Measurements from ENCODE around the gene VANGL2.
A peak's percentile ranks its signal among the peaks of the same experiment; 100 is the strongest.

The VANGL2 gene

DNA sequence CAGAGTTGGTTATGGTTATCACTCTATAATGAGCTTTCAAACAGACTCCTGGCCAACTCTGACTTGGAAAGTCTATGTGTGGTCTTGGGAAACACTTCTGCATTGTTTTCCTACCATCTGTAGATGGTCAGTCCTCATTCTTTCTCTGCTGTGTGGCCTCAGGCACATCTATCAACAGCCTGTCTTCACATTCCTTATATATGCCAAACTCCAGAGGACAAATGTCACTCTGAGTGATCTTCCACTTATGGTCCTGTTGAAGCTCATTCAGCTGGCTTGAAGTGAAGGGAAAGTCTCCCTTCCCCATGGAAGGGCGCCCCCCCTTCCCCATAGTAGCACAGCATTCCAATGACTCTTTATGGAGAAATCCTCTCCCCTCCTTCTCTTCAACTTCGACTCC lies 58.7 kb downstream of the VANGL2 start:
- TF ChIP-seq, protein P1, sequence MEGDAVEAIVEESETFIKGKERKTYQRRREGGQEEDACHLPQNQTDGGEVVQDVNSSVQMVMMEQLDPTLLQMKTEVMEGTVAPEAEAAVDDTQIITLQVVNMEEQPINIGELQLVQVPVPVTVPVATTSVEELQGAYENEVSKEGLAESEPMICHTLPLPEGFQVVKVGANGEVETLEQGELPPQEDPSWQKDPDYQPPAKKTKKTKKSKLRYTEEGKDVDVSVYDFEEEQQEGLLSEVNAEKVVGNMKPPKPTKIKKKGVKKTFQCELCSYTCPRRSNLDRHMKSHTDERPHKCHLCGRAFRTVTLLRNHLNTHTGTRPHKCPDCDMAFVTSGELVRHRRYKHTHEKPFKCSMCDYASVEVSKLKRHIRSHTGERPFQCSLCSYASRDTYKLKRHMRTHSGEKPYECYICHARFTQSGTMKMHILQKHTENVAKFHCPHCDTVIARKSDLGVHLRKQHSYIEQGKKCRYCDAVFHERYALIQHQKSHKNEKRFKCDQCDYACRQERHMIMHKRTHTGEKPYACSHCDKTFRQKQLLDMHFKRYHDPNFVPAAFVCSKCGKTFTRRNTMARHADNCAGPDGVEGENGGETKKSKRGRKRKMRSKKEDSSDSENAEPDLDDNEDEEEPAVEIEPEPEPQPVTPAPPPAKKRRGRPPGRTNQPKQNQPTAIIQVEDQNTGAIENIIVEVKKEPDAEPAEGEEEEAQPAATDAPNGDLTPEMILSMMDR (conservative IDR thresholded peaks at IDR 0.05; ENCODE audit: low read depth, low read length), result no peak
- no peak overlapping the region for H2AFZ ChIP-seq (ENCODE audit: low read depth)
- H4K20me1 ChIP-seq (ENCODE audit: insufficient read depth), result no peaks in the 10 kb centered on the region
- H3K27me3 ChIP-seq (ENCODE audit: insufficient read depth, low read depth), result no peaks in the 10 kb centered on the region
- H3K4me2 ChIP-seq, result no peak overlapping the region
- no peaks in the 10 kb centered on the region for H3K79me2 ChIP-seq (ENCODE audit: insufficient read depth, low read depth)
- no peak overlapping the region for H3K4me3 ChIP-seq (IDR thresholded peaks at IDR 0.05; ENCODE audit: insufficient read depth, low read depth, low read length)
- H3K36me3 ChIP-seq (ENCODE audit: insufficient read depth), result no peaks in the 10 kb centered on the region
- H3K4me1 ChIP-seq (ENCODE audit: low read depth, poor library complexity, severe bottlenecking), result no peaks in the 10 kb centered on the region
- no peak overlapping the region for H3K9ac ChIP-seq
- H3K27ac ChIP-seq, result no peak overlapping the region

DNA sequence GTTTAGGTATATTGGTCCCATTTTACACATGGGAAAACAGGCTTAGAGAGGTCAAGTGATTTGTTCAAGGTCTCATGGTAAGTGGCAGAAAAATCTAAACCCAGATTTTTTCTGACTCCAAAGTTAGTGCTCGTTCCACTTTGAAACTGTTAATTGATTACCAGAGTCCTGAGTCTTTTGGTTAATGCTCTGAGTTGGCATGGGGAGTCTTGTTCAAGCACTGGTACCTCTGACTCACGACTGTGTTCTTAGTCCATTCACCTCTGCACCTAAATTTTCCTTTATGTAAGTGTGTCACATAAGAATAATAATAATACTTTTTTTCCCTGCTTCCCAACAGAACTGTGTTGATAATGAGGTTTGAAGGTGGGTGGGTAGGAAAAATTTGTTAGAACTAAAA lies 59.3 kb downstream of the VANGL2 start:
- Histone ChIP-seq H3K27ac (no peak overlapping the region), H3K27me3 (ENCODE audit: insufficient read depth, low read depth) (no peaks in the 10 kb centered on the region)
- TF ChIP-seq, protein P1 (conservative IDR thresholded peaks at IDR 0.05; ENCODE audit: low read depth, low read length), result no peak

DNA sequence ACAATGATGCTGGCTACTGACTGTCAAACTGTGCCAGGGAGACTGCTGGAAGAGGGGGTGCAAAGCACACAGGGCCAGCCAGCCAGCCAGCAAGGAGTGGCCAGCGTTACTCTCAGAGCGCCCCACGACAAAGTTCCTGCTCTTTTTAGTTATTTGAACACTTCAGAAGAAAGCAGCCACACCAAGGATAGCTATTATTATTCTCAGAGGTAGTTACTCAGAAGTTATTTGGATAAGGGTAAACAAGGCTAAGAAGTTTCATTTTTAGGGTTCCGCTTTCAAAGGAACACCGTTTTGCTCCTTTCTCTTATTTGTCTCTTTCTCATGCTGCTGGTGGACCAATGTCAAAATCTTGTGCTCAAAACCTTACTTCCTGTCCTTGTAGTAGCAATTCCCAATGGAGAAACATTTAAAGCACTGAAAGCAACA lies 59.9 kb downstream of the VANGL2 start:
- Histone ChIP-seq H2AFZ (ENCODE audit: low read depth) (peak overlapping the region; percentile 6; the same call in 1 of the 2 replicates), H3K4me2 (no peak overlapping the region), H3K79me2 (ENCODE audit: insufficient read depth, low read depth) (no peaks in the 10 kb centered on the region), H3K4me1 (ENCODE audit: low read depth, poor library complexity, severe bottlenecking) (no peaks in the 10 kb centered on the region), H4K20me1 (ENCODE audit: insufficient read depth) (no peaks in the 10 kb centered on the region), H3K4me3 (IDR thresholded peaks at IDR 0.05; ENCODE audit: insufficient read depth, low read depth, low read length) (no peak overlapping the region), H3K27ac (no peak overlapping the region), H3K27me3 (ENCODE audit: insufficient read depth, low read depth) (no peaks in the 10 kb centered on the region), H3K9ac (no peak overlapping the region), H3K36me3 (ENCODE audit: insufficient read depth) (no peaks in the 10 kb centered on the region)
- TF ChIP-seq, protein P1 (conservative IDR thresholded peaks at IDR 0.05; ENCODE audit: low read depth, low read length), result no peak

More for the DNA sequence above, 59.3 kb downstream of the VANGL2 start:
- H2AFZ ChIP-seq (ENCODE audit: low read depth), result no peak overlapping the region
- H3K36me3 ChIP-seq (ENCODE audit: insufficient read depth), result no peaks in the 10 kb centered on the region
- no peaks in the 10 kb centered on the region for H3K4me1 ChIP-seq (ENCODE audit: low read depth, poor library complexity, severe bottlenecking)
- H3K4me3 ChIP-seq (IDR thresholded peaks at IDR 0.05; ENCODE audit: insufficient read depth, low read depth, low read length), result no peak overlapping the region
- H3K79me2 ChIP-seq (ENCODE audit: insufficient read depth, low read depth), result no peaks in the 10 kb centered on the region
- H3K9ac ChIP-seq, result no peak overlapping the region
- H3K4me2 ChIP-seq, result no peak overlapping the region
- H4K20me1 ChIP-seq (ENCODE audit: insufficient read depth), result no peaks in the 10 kb centered on the region

DNA sequence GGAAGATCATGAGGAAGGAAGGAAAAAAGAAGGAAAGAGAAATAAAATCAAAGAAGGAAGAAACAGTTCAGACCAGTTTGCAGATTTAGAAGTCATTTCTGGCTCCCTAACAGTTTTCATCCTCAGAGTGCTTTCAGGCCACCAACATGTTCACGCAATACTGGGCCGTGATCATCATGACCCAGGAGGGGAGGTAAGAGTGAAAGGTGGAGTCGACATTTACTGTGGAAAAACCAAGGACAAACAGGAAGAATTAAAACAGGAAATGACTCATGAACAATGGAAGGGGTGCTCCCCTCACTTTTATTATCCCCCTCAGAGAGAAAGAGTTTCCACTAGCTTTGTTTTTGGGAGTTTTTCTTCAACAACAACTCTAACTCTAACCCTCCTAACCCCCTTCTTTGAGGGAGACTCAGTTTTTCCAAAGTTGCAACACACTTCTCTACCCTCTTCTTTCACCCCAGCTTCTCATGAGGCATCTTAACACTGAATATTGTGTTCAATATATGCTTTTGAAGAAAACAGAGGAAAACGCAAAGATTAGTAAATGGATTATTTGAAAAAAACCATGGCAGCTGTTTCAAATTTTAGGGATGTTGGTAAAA lies 60.4 kb downstream of the VANGL2 start:
- Histone ChIP-seq H4K20me1 (ENCODE audit: insufficient read depth) (no peaks in the 10 kb centered on the region), H3K36me3 (ENCODE audit: insufficient read depth) (no peaks in the 10 kb centered on the region), H3K27ac (no peak overlapping the region), H3K4me1 (ENCODE audit: low read depth, poor library complexity, severe bottlenecking) (no peaks in the 10 kb centered on the region), H3K79me2 (ENCODE audit: insufficient read depth, low read depth) (no peaks in the 10 kb centered on the region), H2AFZ (ENCODE audit: low read depth) (peak overlapping the region; percentile 6; the same call in 1 of the 2 replicates), H3K9ac (no peak overlapping the region), H3K4me3 (IDR thresholded peaks at IDR 0.05; ENCODE audit: insufficient read depth, low read depth, low read length) (no peak overlapping the region), H3K27me3 (ENCODE audit: insufficient read depth, low read depth) (no peaks in the 10 kb centered on the region), H3K4me2 (no peak overlapping the region)
- TF ChIP-seq, protein P1 (conservative IDR thresholded peaks at IDR 0.05; ENCODE audit: low read depth, low read length), result no peak

All from KMS-11 (cell line).